Sigmoid colon (tissue), 7 donors: ENCODE measurements around the gene HS3ST6. TPM values are rescaled to one million over a fixed set of nuclear protein-coding genes. Genes with fewer than 3 reads are reported as not detected.

ENCODE experiments used
- DNase-seq: peaks from one replicate; pipeline ENCODE4 v3.0.0-alpha.2; 2019
- H3K27ac ChIP-seq, 4 donors: fragments of 200-600 bp; sonication (generic); one replicate each; pipeline ENCODE4 v1.5.1; 2016 to 2019; ENCODE audit warnings: mild to moderate bottlenecking in 1 of 4
- H3K27me3 ChIP-seq, 3 donors: fragments of 200-600 bp; sonication (generic); one replicate each; pipeline ENCODE4 v1.5.1; 2019; ENCODE audit warnings: mild to moderate bottlenecking in 1 of 3
- H3K36me3 ChIP-seq, 4 donors: fragments of 200-600 bp; sonication (generic); one replicate each; pipeline ENCODE4 v1.5.1; 2016 to 2019
- H3K4me1 ChIP-seq, 4 donors: fragments of 200-600 bp; sonication (generic); one replicate each; pipeline ENCODE4 v1.5.1; 2017 to 2019
- H3K4me3 ChIP-seq, 4 donors: fragments of 200-600 bp; sonication (generic); one replicate each; pipeline ENCODE4 v1.5.1; 2017 to 2019; ENCODE audit warnings: mild to moderate bottlenecking in 2 of 4, moderate library complexity in 1 of 4
- H3K9me3 ChIP-seq, 4 donors: fragments of 200-600 bp in 3 of 4; sonication (generic) in 3 of 4; one replicate each; pipeline versions ENCODE4 v1.5.1 to v1.6.1; 2013 to 2019
- EP300 ChIP-seq, 4 donors: sonication (generic); formaldehyde crosslinking; IDR thresholded peaks; one replicate each; pipeline ENCODE4 v1.6.1; 2017; ENCODE audit warnings: antibody characterized with exemption in 4 of 4
- POLR2A ChIP-seq, 2 donors: fragments of 450-650 bp; IDR thresholded peaks; one replicate each; pipeline ENCODE4 v1.6.1; 2016; ENCODE audit warnings: antibody characterized with exemption in 2 of 2, mild to moderate bottlenecking in 2 of 2, moderate library complexity in 2 of 2
- POLR2AphosphoS5 ChIP-seq, 4 donors: sonication (generic); formaldehyde crosslinking; IDR thresholded peaks; one replicate each; pipeline ENCODE4 v1.6.1; 2017; ENCODE audit warnings: antibody characterized with exemption in 4 of 4
- WGBS, 2 donors: extraction: QIAGEN DNeasy Blood & Tissue Kit; methylation state at CpG; one replicate each; pipeline ENCODE4 v1.1.7; 2013; 5-methylcytosine and 5-hydroxymethylcytosine counted together
- intact Hi-C: fragments of 100-400 bp; cut with DNase I; formaldehyde crosslinking; loops from one replicate; pipeline ENCODE4 v1.15.1; 2023
- polyA plus RNA-seq, 3 donors: library from polyadenylated mRNA; stranded (reverse); fragments of 200-250 nt; gene quantifications; one replicate each; pipeline ENCODE4 v1.2.3, GENCODE V29; 2013
- total RNA-seq, 4 donors: library from RNA; depleted of rRNA; stranded (reverse); fragments of >200 nt; gene quantifications; one replicate each; pipeline ENCODE4 v1.1.0, GENCODE V29; 2016
- TF ChIP-seq, protein P1 (sequence below), 4 experiments: fragments of 450-650 bp in 3 of 4; fragments of 200-600 bp in 1 of 4; IDR thresholded peaks; one replicate each; pipeline ENCODE4 v1.5.1; 2016 to 2019; ENCODE audit warnings: antibody characterized with exemption in 4 of 4, mild to moderate bottlenecking in 3 of 4, moderate library complexity in 2 of 4
- donor health status: healthy with polysubstance abuse.
- donor health status: Bipolar disorder and iron deficiency.
- donor health status: healthy.

HS3ST6 gene
- total and polyA plus RNA-seq, 7 donors: 0.09 to 6.0 TPM; not detected in 5

GRCh38 chr16:1929578-1930337 is 11.5 kb upstream of the HS3ST6 start:
- H3K36me3 ChIP-seq: no peaks in the 10 kb centered on the region
- DNase-seq: peak; percentile 95
- peaks cover 0 to 19% (median 5%) of the 10 kb centered on the region in 3 donors for H3K27me3 ChIP-seq
- H3K9me3 ChIP-seq: no peaks in the 10 kb centered on the region
- peak overlapping the region; percentile 34 to 82 (median 77) for H3K4me3 ChIP-seq
- intact Hi-C loops: loop anchor here (1.0 kb wide), 2 partner anchors 66 to 103 kb away; partner anchors contain the start of gene HAGH
- TF ChIP-seq POLR2A (IDR thresholded peaks at IDR 0.05) (no peak), EP300 (IDR thresholded peaks at IDR 0.05) (no peak), POLR2AphosphoS5 (IDR thresholded peaks at IDR 0.05) (peak in 2 of 4 donors; percentile 14 to 42)
- TF ChIP-seq, protein P1, sequence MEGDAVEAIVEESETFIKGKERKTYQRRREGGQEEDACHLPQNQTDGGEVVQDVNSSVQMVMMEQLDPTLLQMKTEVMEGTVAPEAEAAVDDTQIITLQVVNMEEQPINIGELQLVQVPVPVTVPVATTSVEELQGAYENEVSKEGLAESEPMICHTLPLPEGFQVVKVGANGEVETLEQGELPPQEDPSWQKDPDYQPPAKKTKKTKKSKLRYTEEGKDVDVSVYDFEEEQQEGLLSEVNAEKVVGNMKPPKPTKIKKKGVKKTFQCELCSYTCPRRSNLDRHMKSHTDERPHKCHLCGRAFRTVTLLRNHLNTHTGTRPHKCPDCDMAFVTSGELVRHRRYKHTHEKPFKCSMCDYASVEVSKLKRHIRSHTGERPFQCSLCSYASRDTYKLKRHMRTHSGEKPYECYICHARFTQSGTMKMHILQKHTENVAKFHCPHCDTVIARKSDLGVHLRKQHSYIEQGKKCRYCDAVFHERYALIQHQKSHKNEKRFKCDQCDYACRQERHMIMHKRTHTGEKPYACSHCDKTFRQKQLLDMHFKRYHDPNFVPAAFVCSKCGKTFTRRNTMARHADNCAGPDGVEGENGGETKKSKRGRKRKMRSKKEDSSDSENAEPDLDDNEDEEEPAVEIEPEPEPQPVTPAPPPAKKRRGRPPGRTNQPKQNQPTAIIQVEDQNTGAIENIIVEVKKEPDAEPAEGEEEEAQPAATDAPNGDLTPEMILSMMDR (IDR thresholded peaks at IDR 0.05): peak; percentile 27 to 100 (median 72)
- H3K4me1 ChIP-seq: peaks cover 0 to 12% (median 7%) of the 10 kb centered on the region in 4 donors
- H3K27ac ChIP-seq: peak overlapping the region; percentile 80 to 96 (median 88)
- 13 to 15% methylated on average over 70 of the region's 70 CpGs for WGBS, 2 donors

DNA sequence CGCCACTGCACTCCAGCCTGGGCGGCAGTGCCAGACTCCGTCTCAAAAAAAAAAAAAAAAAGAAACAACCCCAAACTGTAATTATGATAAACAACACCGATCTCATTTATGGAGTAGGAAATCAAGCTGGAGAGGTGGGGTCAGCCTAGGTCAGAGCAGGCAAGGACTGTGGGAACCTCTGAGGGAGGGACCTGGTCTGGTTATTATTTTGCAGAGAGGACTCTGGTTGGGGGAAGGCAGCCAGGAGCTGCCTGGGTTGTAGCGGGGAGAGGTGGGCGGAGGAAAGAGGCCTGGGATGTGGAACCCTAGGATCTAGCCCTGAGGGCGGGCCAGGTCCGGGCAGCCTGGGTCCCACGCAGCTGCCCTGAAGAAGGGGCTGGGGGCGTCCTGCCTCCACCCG is 10.9 kb upstream of the HS3ST6 start:
- Histone ChIP-seq H3K27ac (peak overlapping the region; percentile 80 to 96 (median 88)), H3K4me1 (peaks cover 0 to 12% (median 7%) of the 10 kb centered on the region in 4 donors), H3K36me3 (no peaks in the 10 kb centered on the region), H3K9me3 (no peaks in the 10 kb centered on the region), H3K4me3 (peak overlapping the region; percentile 34 to 82 (median 77)), H3K27me3 (peaks cover 0 to 25% (median 5%) of the 10 kb centered on the region in 3 donors)
- TF ChIP-seq EP300 (IDR thresholded peaks at IDR 0.05) (no peak), POLR2A (IDR thresholded peaks at IDR 0.05) (no peak), POLR2AphosphoS5 (IDR thresholded peaks at IDR 0.05) (no peak)
- TF ChIP-seq, protein P1 (IDR thresholded peaks at IDR 0.05): no peak
- intact Hi-C loops: loop anchor here (1.0 kb wide), 1 partner anchor 103 kb away; the partner anchor contains the start of gene HAGH
- 2 to 25% methylated on average over 11 of the region's 11 CpGs for WGBS, 2 donors
- DNase-seq: no peak

DNA sequence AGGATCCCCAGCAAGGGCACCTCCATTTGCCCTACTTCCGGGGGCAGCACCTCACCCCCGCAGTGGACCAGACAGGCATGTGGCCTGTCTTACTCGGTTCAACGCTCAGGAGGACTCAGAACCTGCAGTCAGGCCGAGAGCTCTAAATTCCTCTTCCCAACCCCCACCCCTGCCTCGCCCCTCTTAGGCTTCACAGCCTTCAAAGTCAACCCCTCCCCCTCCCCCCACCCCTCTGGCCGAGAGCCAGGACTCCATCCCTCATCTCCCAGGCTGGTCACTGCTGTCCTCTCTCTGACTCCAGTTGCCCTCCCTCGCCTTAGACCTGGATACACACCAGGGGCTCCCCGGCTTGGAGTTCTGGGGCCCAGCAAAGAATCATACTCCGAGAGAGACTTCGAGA is 8.1 kb upstream of the HS3ST6 start:
- Histone ChIP-seq H3K27ac (no peak overlapping the region), H3K4me1 (peaks cover 0 to 19% (median 14%) of the 10 kb centered on the region in 4 donors), H3K9me3 (no peaks in the 10 kb centered on the region), H3K27me3 (peaks cover 0 to 38% (median 21%) of the 10 kb centered on the region in 3 donors), H3K36me3 (no peaks in the 10 kb centered on the region), H3K4me3 (no peak overlapping the region)
- TF ChIP-seq EP300 (IDR thresholded peaks at IDR 0.05) (no peak), POLR2A (IDR thresholded peaks at IDR 0.05) (no peak), POLR2AphosphoS5 (IDR thresholded peaks at IDR 0.05) (no peak)
- TF ChIP-seq, protein P1 (IDR thresholded peaks at IDR 0.05): no peak
- DNase-seq: no peak
- 61 to 69% methylated on average over 11 of the region's 11 CpGs for WGBS, 2 donors
- intact Hi-C loops: no loop called here

- 50 to 69% methylated on average over 5 of the region's 5 CpGs for WGBS, 2 donors
- Histone ChIP-seq H3K4me1 (peaks cover 0 to 13% (median 7%) of the 10 kb centered on the region in 4 donors), H3K4me3 (no peak overlapping the region), H3K27ac (no peak overlapping the region), H3K9me3 (no peaks in the 10 kb centered on the region), H3K36me3 (no peaks in the 10 kb centered on the region), H3K27me3 (peaks cover 10 to 60% (median 38%) of the 10 kb centered on the region in 3 donors)
- TF ChIP-seq EP300 (IDR thresholded peaks at IDR 0.05): no peak
- no peak for TF ChIP-seq POLR2AphosphoS5 (IDR thresholded peaks at IDR 0.05)
- TF ChIP-seq POLR2A (IDR thresholded peaks at IDR 0.05): no peak
- TF ChIP-seq, protein P1 (IDR thresholded peaks at IDR 0.05): no peak
- intact Hi-C loops: no loop called here
- DNase-seq: no peak
Measured at GRCh38 chr16:1924095-1924494, 5.9 kb upstream of the HS3ST6 start.
